Mucosa of descending colon (tissue), 3 donors: ENCODE measurements around the gene RAMAC. TPM values are rescaled to one million over a fixed set of nuclear protein-coding genes. Genes with fewer than 3 reads are reported as not detected.

ENCODE experiments used
- ATAC-seq: fragments of 200-7000 bp; cut with Tn5 transposase; one replicate; pipeline ENCODE4 v1.9.1; 2020; ENCODE audit warnings: mild to moderate bottlenecking, moderate library complexity
- DNase-seq, 3 donors: peaks; one replicate each; pipeline ENCODE4 v3.0.0-alpha.2; 2020
- H3K36me3 ChIP-seq: fragments of 200-600 bp; one replicate; pipeline ENCODE4 v1.8.0; 2021; ENCODE audit warnings: low read depth, mild to moderate bottlenecking
- H3K4me1 ChIP-seq: fragments of 200-600 bp; one replicate; pipeline ENCODE4 v1.8.0; 2021; ENCODE audit warnings: low read depth, mild to moderate bottlenecking
- H3K4me3 ChIP-seq: fragments of 200-600 bp; one replicate; pipeline ENCODE4 v1.8.0; 2021; ENCODE audit warnings: mild to moderate bottlenecking
- H3K9me3 ChIP-seq: fragments of 200-600 bp; one replicate; pipeline ENCODE4 v1.8.0; 2021; ENCODE audit warnings: mild to moderate bottlenecking
- intact Hi-C, 2 donors: fragments of 100-400 bp; cut with DNase I in 1 of 2; cut with micrococcal nuclease in 1 of 2; formaldehyde crosslinking; loops; one replicate each; pipeline versions ENCODE4 v1.11.0 to v1.11.1; 2022; cut with DNase I, micrococcal nuclease
- total RNA-seq, 3 donors: library from RNA; stranded (reverse); fragmentation: NEBNext Ultra II Directional in 2 of 3; extraction: Animal tissue kit (Norgen Biotek cat#: 25700) in 2 of 3; gene quantifications; one replicate each; pipeline versions ENCODE4 v1.2.1 to v1.2.4, GENCODE V29; 2021 to 2023
- TF ChIP-seq, protein P1 (sequence below): fragments of 200-600 bp; IDR thresholded peaks from one replicate; pipeline ENCODE4 v1.8.0; 2022; ENCODE audit warnings: antibody characterized with exemption, mild to moderate bottlenecking
- donor health status: DM: no; HTN: no; CAD: no; lungs with moderate emphysema.
- donor health status: DM: no; HTN: no; CAD: no.
- donor health status: DM: no; HTN: yes; CAD: no.

The RAMAC gene
- total RNA-seq, 3 donors from 2014 or later, result 19.5 to 23.9 (median 20.6) TPM

DNA sequence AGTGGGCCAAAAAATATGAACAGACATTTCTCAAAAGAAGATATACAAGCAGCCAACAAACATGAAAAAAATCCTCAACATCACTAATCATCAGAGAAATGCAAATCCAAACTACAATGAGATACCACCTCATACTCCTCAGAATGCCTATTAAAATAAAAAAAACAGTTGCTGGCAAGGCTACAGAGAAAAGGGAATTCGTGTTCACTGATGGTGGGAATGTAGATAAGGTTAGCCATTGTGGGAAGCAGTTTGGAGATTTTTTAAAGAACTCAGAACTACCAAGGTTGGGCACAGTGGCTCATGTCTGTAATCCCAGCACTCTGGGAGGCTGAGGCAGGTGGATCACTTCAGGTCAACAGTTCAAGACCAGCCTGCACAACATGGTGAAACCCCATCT lies 53.2 kb downstream of the RAMAC start:
- ATAC-seq, result no peak
- no peaks in the 10 kb centered on the region for H3K4me1 ChIP-seq
- no peak overlapping the region for H3K4me3 ChIP-seq
- TF ChIP-seq, protein P1, sequence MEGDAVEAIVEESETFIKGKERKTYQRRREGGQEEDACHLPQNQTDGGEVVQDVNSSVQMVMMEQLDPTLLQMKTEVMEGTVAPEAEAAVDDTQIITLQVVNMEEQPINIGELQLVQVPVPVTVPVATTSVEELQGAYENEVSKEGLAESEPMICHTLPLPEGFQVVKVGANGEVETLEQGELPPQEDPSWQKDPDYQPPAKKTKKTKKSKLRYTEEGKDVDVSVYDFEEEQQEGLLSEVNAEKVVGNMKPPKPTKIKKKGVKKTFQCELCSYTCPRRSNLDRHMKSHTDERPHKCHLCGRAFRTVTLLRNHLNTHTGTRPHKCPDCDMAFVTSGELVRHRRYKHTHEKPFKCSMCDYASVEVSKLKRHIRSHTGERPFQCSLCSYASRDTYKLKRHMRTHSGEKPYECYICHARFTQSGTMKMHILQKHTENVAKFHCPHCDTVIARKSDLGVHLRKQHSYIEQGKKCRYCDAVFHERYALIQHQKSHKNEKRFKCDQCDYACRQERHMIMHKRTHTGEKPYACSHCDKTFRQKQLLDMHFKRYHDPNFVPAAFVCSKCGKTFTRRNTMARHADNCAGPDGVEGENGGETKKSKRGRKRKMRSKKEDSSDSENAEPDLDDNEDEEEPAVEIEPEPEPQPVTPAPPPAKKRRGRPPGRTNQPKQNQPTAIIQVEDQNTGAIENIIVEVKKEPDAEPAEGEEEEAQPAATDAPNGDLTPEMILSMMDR, result no peak
- DNase-seq, result no peak
- intact Hi-C loops, result no loop called here
- no peaks in the 10 kb centered on the region for H3K9me3 ChIP-seq
- no peaks in the 10 kb centered on the region for H3K36me3 ChIP-seq

Other genes with a start within 250 kb of the RAMAC start
- gene FSD2, start 180.1 kb upstream of the RAMAC start, total RNA-seq, result not detected
- gene WHAMM, start 176.6 kb upstream of the RAMAC start, total RNA-seq, result 10 to 100 TPM; 10.8 to 13.2 (median 11.4) TPM
- 10 to 100 TPM in 1 of 3 donors, 1 to 10 TPM in 2; 1.9 to 16.3 (median 2.1) TPM for gene HOMER2, start 33.5 kb upstream of the RAMAC start, total RNA-seq
- 10 to 100 TPM; 21.4 to 24.6 (median 23.0) TPM for gene C15orf40, start 25.4 kb downstream of the RAMAC start, total RNA-seq
- gene BTBD1, start 81.0 kb downstream of the RAMAC start, total RNA-seq, result 10 to 100 TPM; 50.9 to 57.8 (median 53.7) TPM
- 1 to 10 TPM; 1.2 to 4.9 (median 1.5) TPM for gene TM6SF1, start 121.4 kb downstream of the RAMAC start, total RNA-seq
- gene HDGFL3, start 221.6 kb downstream of the RAMAC start, total RNA-seq, result 10 to 100 TPM in 2 of 3 donors, 1 to 10 TPM in 1; 7.3 to 58.8 (median 14.1) TPM